HEK293 (cell line): Measurements from ENCODE around the gene PIP5KL1.

Source experiments
- CTCF ChIA-PET: fragments of 350-600 bp; formaldehyde crosslinking; extraction: SDS; loops from one replicate; lab custom pipeline; 2021; ENCODE audit warnings: antibody characterized with exemption; lab: Yijun Ruan, JAX
- POLR2A ChIA-PET: fragments of 300-600 bp; formaldehyde crosslinking; extraction: SDS; loops from one replicate; lab custom pipeline; 2020; ENCODE audit warnings: antibody characterized with exemption, inconsistent platforms; lab: Yijun Ruan, JAX
- H3K27ac ChIP-seq: fragments of 200-500 bp; sonication (Bioruptor generic); 2 replicates; pipeline ENCODE4 v1.5.1; 2014; ENCODE audit warnings: low read depth, low read length, control low read depth, inconsistent platforms; ENCODE audit errors: extremely low read depth
- H3K36me3 ChIP-seq, 2 experiments: fragments of 200-500 bp in 1 of 2; sonication (Bioruptor generic) in 1 of 2; 1 replicate in 1 of 2; 2 replicates in 1 of 2; pipeline ENCODE4 v1.5.1; 2014 to 2017; ENCODE audit warnings: inconsistent platforms in 2 of 2, low read length in 2 of 2; ENCODE audit not compliant: control insufficient read depth in 2 of 2, insufficient read depth in 1 of 2
- H3K4me1 ChIP-seq: fragments of 200-500 bp; sonication (Bioruptor generic); 2 replicates; pipeline ENCODE4 v1.5.1; 2014; ENCODE audit warnings: mild to moderate bottlenecking, low read length, inconsistent platforms; ENCODE audit not compliant: control insufficient read depth, insufficient read depth
- H3K4me3 ChIP-seq: 2 replicates; pipeline ENCODE4 v1.5.1; 2011; ENCODE audit warnings: low read depth, mild to moderate bottlenecking, control low read depth, low read length, moderate library complexity
- H3K9me3 ChIP-seq: fragments of 200-500 bp; sonication (Bioruptor generic); 2 replicates; pipeline ENCODE4 v1.5.1; 2014; ENCODE audit warnings: low read depth, low read length, inconsistent platforms; ENCODE audit not compliant: control insufficient read depth, insufficient read depth
- AEBP2 ChIP-seq: fragments of 450-650 bp; formaldehyde crosslinking; IDR thresholded peaks from 2 replicates; pipeline ENCODE4 v1.5.1; 2016; ENCODE audit warnings: missing biosample characterization, missing genetic modification characterization, borderline replicate concordance
- KLF1 ChIP-seq: fragments of 450-650 bp; formaldehyde crosslinking; IDR thresholded peaks from 2 replicates; pipeline ENCODE4 v1.5.1; 2016; ENCODE audit warnings: missing biosample characterization, missing genetic modification characterization
- MZF1 ChIP-seq: fragments of 450-650 bp; formaldehyde crosslinking; IDR thresholded peaks from 2 replicates; pipeline ENCODE4 v1.5.1; 2017; ENCODE audit warnings: missing biosample characterization, missing genetic modification characterization, borderline replicate concordance
- PATZ1 ChIP-seq: fragments of 450-650 bp; formaldehyde crosslinking; IDR thresholded peaks from 2 replicates; pipeline ENCODE4 v1.5.1; 2016; ENCODE audit warnings: missing biosample characterization, missing genetic modification characterization
- PRDM4 ChIP-seq: fragments of 450-650 bp; formaldehyde crosslinking; IDR thresholded peaks from 2 replicates; pipeline ENCODE4 v1.5.1; 2017; ENCODE audit warnings: missing biosample characterization, missing genetic modification characterization
- RBAK ChIP-seq: fragments of 450-650 bp; formaldehyde crosslinking; IDR thresholded peaks from 2 replicates; pipeline ENCODE4 v1.5.1; 2016; ENCODE audit warnings: missing biosample characterization, missing genetic modification characterization
- SP3 ChIP-seq: fragments of 450-650 bp; formaldehyde crosslinking; IDR thresholded peaks from 2 replicates; pipeline ENCODE4 v1.5.1; 2016; ENCODE audit warnings: missing biosample characterization, missing genetic modification characterization
- TCF7L2 ChIP-seq: IDR thresholded peaks from 2 replicates; pipeline ENCODE4 v1.6.1; 2011; ENCODE audit warnings: low read depth, mild to moderate bottlenecking, inconsistent platforms, low read length, moderate library complexity, borderline replicate concordance
- ZBTB10 ChIP-seq: fragments of 450-650 bp; formaldehyde crosslinking; IDR thresholded peaks from 2 replicates; pipeline ENCODE4 v1.5.1; 2016; ENCODE audit warnings: missing biosample characterization, missing genetic modification characterization
- ZBTB7A ChIP-seq: fragments of 450-650 bp; formaldehyde crosslinking; IDR thresholded peaks from 2 replicates; pipeline ENCODE4 v1.5.1; 2016; ENCODE audit warnings: low read depth, missing biosample characterization, missing genetic modification characterization
- ZFP69B ChIP-seq: fragments of 450-650 bp; formaldehyde crosslinking; IDR thresholded peaks from 2 replicates; pipeline ENCODE4 v1.5.1; 2016; ENCODE audit warnings: missing biosample characterization, missing genetic modification characterization
- ZNF133 ChIP-seq: fragments of 450-650 bp; formaldehyde crosslinking; IDR thresholded peaks from 2 replicates; pipeline ENCODE4 v1.5.1; 2016; ENCODE audit warnings: missing biosample characterization, missing genetic modification characterization
- ZNF214 ChIP-seq: fragments of 450-650 bp; formaldehyde crosslinking; IDR thresholded peaks from 2 replicates; pipeline ENCODE4 v1.5.1; 2017; ENCODE audit warnings: missing biosample characterization, mild to moderate bottlenecking, missing genetic modification characterization, borderline replicate concordance
- ZNF223 ChIP-seq: fragments of 450-650 bp; formaldehyde crosslinking; IDR thresholded peaks from 2 replicates; pipeline ENCODE4 v1.5.1; 2016; ENCODE audit warnings: missing biosample characterization, missing genetic modification characterization
- ZNF292 ChIP-seq: fragments of 450-650 bp; formaldehyde crosslinking; IDR thresholded peaks from 2 replicates; pipeline ENCODE4 v1.5.1; 2016; ENCODE audit warnings: low read depth, missing biosample characterization, missing genetic modification characterization, borderline replicate concordance
- ZNF354C ChIP-seq: fragments of 450-650 bp; formaldehyde crosslinking; IDR thresholded peaks from 2 replicates; pipeline ENCODE4 v1.5.1; 2016; ENCODE audit warnings: missing biosample characterization, missing genetic modification characterization, low read depth, borderline replicate concordance
- ZNF398 ChIP-seq: fragments of 450-650 bp; formaldehyde crosslinking; IDR thresholded peaks from 2 replicates; pipeline ENCODE4 v1.5.1; 2017; ENCODE audit warnings: missing biosample characterization, missing genetic modification characterization
- ZNF416 ChIP-seq: fragments of 450-650 bp; formaldehyde crosslinking; IDR thresholded peaks from 2 replicates; pipeline ENCODE4 v1.5.1; 2016; ENCODE audit warnings: missing biosample characterization, missing genetic modification characterization
- ZNF610 ChIP-seq: fragments of 450-650 bp; formaldehyde crosslinking; IDR thresholded peaks from 2 replicates; pipeline ENCODE4 v1.5.1; 2016; ENCODE audit warnings: missing biosample characterization, missing genetic modification characterization, borderline replicate concordance
- ZNF639 ChIP-seq: fragments of 450-650 bp; formaldehyde crosslinking; IDR thresholded peaks from 2 replicates; pipeline ENCODE4 v1.5.1; 2016; ENCODE audit warnings: missing biosample characterization, missing genetic modification characterization
- ZNF654 ChIP-seq: fragments of 450-650 bp; formaldehyde crosslinking; IDR thresholded peaks from 2 replicates; pipeline ENCODE4 v1.5.1; 2016; ENCODE audit warnings: low read depth, missing biosample characterization, missing genetic modification characterization
- ZNF768 ChIP-seq: fragments of 450-650 bp; formaldehyde crosslinking; IDR thresholded peaks from 2 replicates; pipeline ENCODE4 v1.5.1; 2018; ENCODE audit warnings: missing biosample characterization, mild to moderate bottlenecking, missing genetic modification characterization
- ZSCAN16 ChIP-seq: fragments of 450-650 bp; formaldehyde crosslinking; IDR thresholded peaks from 2 replicates; pipeline ENCODE4 v1.5.1; 2016; ENCODE audit warnings: missing biosample characterization, missing genetic modification characterization
- ZSCAN30 ChIP-seq: fragments of 450-650 bp; IDR thresholded peaks from 2 replicates; pipeline ENCODE4 v1.5.1; 2018; ENCODE audit warnings: missing biosample characterization, mild to moderate bottlenecking, missing genetic modification characterization, moderate library complexity

Gene PIP5KL1

GRCh38 chr9:127895811-127896210, 34.8 kb downstream of the PIP5KL1 start:
- POLR2A ChIA-PET, result no interaction called here
- H3K4me3 ChIP-seq, result no peak overlapping the region
- no peaks in the 10 kb centered on the region for H3K9me3 ChIP-seq
- H3K36me3 ChIP-seq, result peaks cover 3 to 55% of the 10 kb centered on the region in 2 experiments; a peak in 2 of 3 replicates
- no peak overlapping the region for H3K27ac ChIP-seq
- no peaks in the 10 kb centered on the region for H3K4me1 ChIP-seq
- TF ChIP-seq ZNF133 (tag by site-specific recombination), result no peak
- TF ChIP-seq ZNF416, result no peak
- TF ChIP-seq SP3 (tag by site-specific recombination), result no peak
- no peak for TF ChIP-seq AEBP2 (tag by site-specific recombination)
- TF ChIP-seq ZBTB10 (tag by site-specific recombination), result no peak
- TF ChIP-seq ZBTB7A (tag by site-specific recombination), result no peak
- no peak for TF ChIP-seq ZNF610 (tag by site-specific recombination)
- TF ChIP-seq ZNF398, result no peak
- TF ChIP-seq PATZ1 (tag by site-specific recombination), result no peak
- TF ChIP-seq ZNF654, result no peak
- TF ChIP-seq ZNF214 (tag by site-specific recombination), result no peak
- TF ChIP-seq ZSCAN16 (tag by site-specific recombination), result no peak
- no peak for TF ChIP-seq ZNF639 (tag by site-specific recombination)
- no peak for TF ChIP-seq ZFP69B
- TF ChIP-seq ZSCAN30 (tag by site-specific recombination), result no peak
- CTCF ChIA-PET, result interaction anchor here (1.2 to 1.7 kb wide), 4 partner anchors 17 to 26 kb away, joined by 3 to 5 read pairs (median 4); no protein-coding TSS in a partner anchor

GRCh38 chr9:127893392-127893791, 37.2 kb downstream of the PIP5KL1 start:
- ChIA-PET CTCF (interaction anchor here (1.6 kb wide), 1 partner anchor 24 kb away, joined by 10 read pairs; no protein-coding TSS in a partner anchor), POLR2A (interaction anchor here (0.7 kb wide), 1 partner anchor 11 kb away, joined by 3 read pairs; no protein-coding TSS in a partner anchor)
- H3K36me3 ChIP-seq, result peaks cover 3 to 71% of the 10 kb centered on the region in 2 experiments; a peak in 2 of 3 replicates
- H3K4me1 ChIP-seq, result no peaks in the 10 kb centered on the region
- no peak overlapping the region for H3K4me3 ChIP-seq
- H3K27ac ChIP-seq, result no peak overlapping the region
- no peaks in the 10 kb centered on the region for H3K9me3 ChIP-seq
- TF ChIP-seq ZNF223 (tag by site-specific recombination) (no peak), ZNF354C (tag by site-specific recombination) (no peak), TCF7L2 (no peak), KLF1 (tag by site-specific recombination) (no peak), RBAK (tag by site-specific recombination) (no peak), MZF1 (tag by site-specific recombination) (no peak), ZNF768 (tag by site-specific recombination) (no peak), ZNF292 (tag by site-specific recombination) (no peak), PRDM4 (tag by site-specific recombination) (no peak)
